Measurements from ENCODE around the gene LRRN2. TPM values are rescaled to one million over a fixed set of nuclear protein-coding genes. Genes with fewer than 3 reads are reported as not detected.

The LRRN2 gene
- polyA plus RNA-seq, 1 experiment: not detected

DNA sequence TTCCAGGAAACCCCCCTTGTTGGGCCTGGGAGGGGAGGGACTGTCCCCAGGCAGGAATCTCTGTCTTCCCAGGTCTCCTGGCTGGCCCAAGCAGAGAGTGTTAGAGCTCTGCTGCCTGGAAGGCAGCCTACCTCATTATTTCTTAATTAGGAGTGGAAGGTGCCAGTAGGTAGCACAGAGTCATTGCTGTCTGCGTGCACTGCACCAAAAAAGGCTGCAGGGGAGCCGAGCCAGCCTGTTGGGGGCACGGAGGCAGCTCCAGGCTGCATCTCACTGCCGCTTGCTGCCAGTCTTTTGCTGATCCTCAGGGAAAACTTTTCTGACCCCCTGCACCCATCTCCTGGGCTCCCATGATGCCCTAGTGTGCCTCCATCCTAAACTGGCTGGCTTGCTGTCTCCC is 58.1 kb downstream of the LRRN2 start:
- Histone ChIP-seq H3K27ac (ENCODE audit: low read depth, low read length) (no peak overlapping the region), H3K9me3 (ENCODE audit: control insufficient read depth, insufficient read depth, low read length) (no peaks in the 10 kb centered on the region), H3K4me3 (ENCODE audit: low read depth, low read length) (no peak overlapping the region), H3K27me3 (ENCODE audit: control insufficient read depth, insufficient read depth, low read length) (peaks cover 38% of the 10 kb centered on the region)
- no peak for TF ChIP-seq CTCF (IDR thresholded peaks at IDR 0.05; ENCODE audit: low read depth, low read length)
- ChIA-PET CTCF (no interaction called here), POLR2A (no interaction called here)
- DNase-seq (ENCODE audit: low read depth, low spot score): no peak

- H3K27ac ChIP-seq (ENCODE audit: low read depth, low read length): no peak overlapping the region
- TF ChIP-seq CTCF (IDR thresholded peaks at IDR 0.05; ENCODE audit: low read depth, low read length): no peak
- ChIA-PET POLR2A (no interaction called here), CTCF (no interaction called here)
- DNase-seq (ENCODE audit: low read depth, low spot score): no peak
- peaks cover 43% of the 10 kb centered on the region for H3K27me3 ChIP-seq (ENCODE audit: control insufficient read depth, insufficient read depth, low read length)
- no peaks in the 10 kb centered on the region for H3K9me3 ChIP-seq (ENCODE audit: control insufficient read depth, insufficient read depth, low read length)
- no peak overlapping the region for H3K4me3 ChIP-seq (ENCODE audit: low read depth, low read length)
Measured at GRCh38 chr1:204626381-204626780, 59.2 kb downstream of the LRRN2 start.

DNA sequence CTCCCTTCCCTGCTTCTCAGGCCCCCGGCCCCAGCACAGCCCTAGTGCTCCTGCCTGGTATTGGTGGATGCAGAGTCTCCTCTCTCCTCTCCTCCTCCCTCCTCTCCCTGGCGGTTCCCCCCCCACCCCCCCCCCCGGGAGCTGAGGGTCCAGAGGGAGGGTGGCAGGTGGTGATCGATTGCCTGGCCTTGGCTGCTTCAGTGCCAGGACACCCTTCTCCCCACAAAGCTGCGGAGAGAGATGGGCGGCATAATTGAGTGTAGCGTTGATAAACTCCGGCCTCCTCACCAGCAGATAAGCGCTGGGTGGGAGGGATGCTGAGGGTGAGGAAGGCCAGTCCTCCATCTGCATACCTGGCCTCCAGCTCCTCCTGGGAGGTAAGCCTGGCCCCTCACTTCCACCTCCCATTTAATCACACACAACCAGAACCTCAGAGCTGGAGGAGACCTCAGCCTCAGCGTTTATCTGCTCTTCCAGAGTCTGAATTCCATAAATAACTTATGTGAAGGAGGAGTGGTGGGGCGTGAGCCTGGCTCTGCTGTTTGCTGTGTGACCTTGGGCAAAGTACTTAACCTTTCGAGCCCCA is 60.8 kb downstream of the LRRN2 start:
- H3K4me3 ChIP-seq (ENCODE audit: low read depth, low read length): no peak overlapping the region

DNA sequence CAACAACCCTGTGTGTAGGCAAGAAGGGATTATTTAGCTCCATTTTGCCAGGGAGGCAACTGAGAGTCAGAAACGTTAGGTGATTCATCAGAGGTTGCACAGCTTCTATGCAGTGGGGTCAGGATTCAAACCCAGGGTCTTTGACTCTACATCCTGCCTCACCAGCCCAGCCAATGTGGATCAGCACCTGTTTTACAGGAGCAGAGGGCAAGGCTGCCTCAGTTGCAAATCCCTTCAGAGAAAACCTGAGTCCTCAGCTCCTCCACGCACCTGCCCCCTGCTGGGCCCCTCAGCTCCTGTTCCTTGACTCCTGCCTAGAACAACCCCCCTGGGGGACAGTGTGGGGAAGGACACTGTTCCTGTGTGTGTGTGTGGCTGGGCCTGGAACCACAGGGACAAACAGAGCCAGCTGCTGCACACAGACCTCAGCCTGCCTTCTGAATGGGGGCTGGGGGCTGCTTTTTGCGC is 61.6 kb downstream of the LRRN2 start:
- ChIA-PET CTCF (interaction anchor here (0.6 to 1.1 kb wide), 3 partner anchors 10 to 183 kb away, joined by 3 to 5 read pairs (median 4); no protein-coding TSS in a partner anchor), POLR2A (interaction anchor here (0.6 kb wide), 1 partner anchor 216 kb away, joined by 3 read pairs; no protein-coding TSS in a partner anchor)
- no peak for DNase-seq (ENCODE audit: low read depth, low spot score)
- Histone ChIP-seq H3K4me3 (ENCODE audit: low read depth, low read length) (no peak overlapping the region), H3K27ac (ENCODE audit: low read depth, low read length) (no peak overlapping the region), H3K9me3 (ENCODE audit: control insufficient read depth, insufficient read depth, low read length) (no peaks in the 10 kb centered on the region; the same call in 1 of the 2 replicates), H3K27me3 (ENCODE audit: control insufficient read depth, insufficient read depth, low read length) (peaks cover 37% of the 10 kb centered on the region)
- TF ChIP-seq CTCF (IDR thresholded peaks at IDR 0.05; ENCODE audit: low read depth, low read length): peak; percentile 29; the same call in 1 of the 2 replicates

More for the DNA sequence above, 60.8 kb downstream of the LRRN2 start:
- no peaks in the 10 kb centered on the region for H3K9me3 ChIP-seq (ENCODE audit: control insufficient read depth, insufficient read depth, low read length)
- no peak overlapping the region for H3K27ac ChIP-seq (ENCODE audit: low read depth, low read length)
- DNase-seq (ENCODE audit: low read depth, low spot score): no peak
- CTCF ChIA-PET: interaction anchor here (0.8 to 1.1 kb wide), 2 partner anchors 9 to 182 kb away, joined by 3 read pairs; no protein-coding TSS in a partner anchor
- TF ChIP-seq CTCF (IDR thresholded peaks at IDR 0.05; ENCODE audit: low read depth, low read length): no peak
- H3K27me3 ChIP-seq (ENCODE audit: control insufficient read depth, insufficient read depth, low read length): peaks cover 37% of the 10 kb centered on the region
- POLR2A ChIA-PET: no interaction called here

DNA sequence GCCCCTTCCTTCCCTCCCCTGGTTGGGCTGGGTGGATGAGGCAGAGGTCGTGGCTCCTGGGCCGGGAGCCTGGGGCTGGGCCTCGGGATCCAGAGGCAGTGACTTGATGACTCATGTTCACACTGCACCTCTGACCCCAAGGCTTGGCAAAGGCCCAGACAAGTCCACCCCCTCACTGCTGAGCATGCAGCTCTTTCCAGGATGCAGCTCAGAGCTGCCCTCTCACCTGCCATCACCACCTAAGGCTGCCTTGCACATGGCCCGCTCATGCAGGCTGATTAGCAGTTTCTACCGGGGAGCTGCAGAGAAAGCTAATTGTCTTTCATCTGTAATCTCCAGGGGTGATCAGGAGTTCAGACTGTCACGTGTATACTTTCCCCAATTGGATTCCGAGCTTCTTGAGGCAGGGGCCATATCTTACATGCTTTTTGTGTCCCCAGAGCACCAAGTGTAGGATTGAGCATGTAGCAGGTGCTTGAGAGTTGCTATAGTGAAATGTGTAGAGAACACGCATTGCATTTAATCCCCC is 62.1 kb downstream of the LRRN2 start:
- peak; percentile 4 for DNase-seq (ENCODE audit: low read depth, low spot score)
- Histone ChIP-seq H3K9me3 (ENCODE audit: control insufficient read depth, insufficient read depth, low read length) (no peaks in the 10 kb centered on the region; the same call in 1 of the 2 replicates), H3K27me3 (ENCODE audit: control insufficient read depth, insufficient read depth, low read length) (peaks cover 34% of the 10 kb centered on the region), H3K4me3 (ENCODE audit: low read depth, low read length) (no peak overlapping the region), H3K27ac (ENCODE audit: low read depth, low read length) (no peak overlapping the region)
- POLR2A ChIA-PET: interaction anchor here (0.6 kb wide), 1 partner anchor 216 kb away, joined by 3 read pairs; no protein-coding TSS in a partner anchor
- CTCF ChIA-PET: interaction anchor here (0.6 to 1.1 kb wide), 3 partner anchors 11 to 183 kb away, joined by 3 to 5 read pairs (median 4); no protein-coding TSS in a partner anchor
- TF ChIP-seq CTCF (IDR thresholded peaks at IDR 0.05; ENCODE audit: low read depth, low read length): no peak
